Colon (tissue), 2 donors: ENCODE data around the gene UGT2A1.
"Not testable (repeated sequence)": the region's sequence is repeated elsewhere in the genome, so short reads cannot be mapped to it uniquely, and the experiment has no call there.

Experiments used
- FAIRE-seq: peaks from 2 replicates; lab custom pipeline; 2012; peaks lifted over from hg19 to GRCh38; lab: Jason Lieb, UNC
- donor health status: control.
- donor health status: control.

Gene UGT2A1

DNA sequence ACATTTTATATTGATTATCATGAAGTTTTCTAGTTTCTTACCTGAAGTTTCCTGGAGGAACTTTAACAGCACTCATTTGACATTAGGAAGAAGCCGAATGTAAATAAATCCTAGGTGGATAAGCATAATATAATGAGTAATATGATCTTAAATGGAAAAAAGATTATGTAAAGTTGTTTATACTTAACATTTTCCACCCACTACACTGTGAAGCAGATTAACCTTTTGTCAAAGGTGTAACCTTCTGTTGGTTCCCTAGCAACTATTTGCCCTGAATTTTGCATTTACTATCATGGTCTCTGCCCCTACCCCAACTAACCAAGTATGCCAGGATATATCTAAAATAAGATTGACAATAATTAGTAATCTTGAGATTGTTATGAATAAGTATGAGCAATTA is at the start of gene UGT2A1:
TSS of gene UGT2A1 (minus strand) at position 101 of the 400 bp plus-strand sequence. CDS start 5,603 bp downstream, outside the sequence.
- no peak for FAIRE-seq

DNA sequence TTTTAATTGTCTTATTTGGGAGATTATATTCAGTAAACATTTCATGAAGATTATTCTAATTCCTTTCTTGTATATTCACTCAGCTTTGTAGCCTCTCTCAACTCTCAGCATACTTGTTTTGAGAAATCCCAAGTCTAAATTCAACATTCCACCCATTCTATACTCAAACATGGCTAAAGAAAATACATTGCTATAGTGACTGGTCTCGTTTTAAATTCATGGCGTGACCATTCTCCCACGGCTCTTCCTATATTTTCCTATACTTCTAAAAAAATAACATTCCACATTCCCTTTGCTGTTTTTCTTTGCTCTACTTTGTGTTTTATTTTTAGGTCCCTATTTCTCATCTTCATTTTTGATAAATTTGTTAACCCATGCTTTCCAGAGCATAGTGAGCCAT is 49.2 kb upstream of the UGT2A1 start:
- FAIRE-seq: no peak

- FAIRE-seq: peak; percentile 24
Observed at GRCh38 chr4:69701696-69702095, 48.6 kb upstream of the UGT2A1 start.

- no peak for FAIRE-seq
Observed at GRCh38 chr4:69697536-69698242, 44.6 kb upstream of the UGT2A1 start.

- no peak for FAIRE-seq
Observed at GRCh38 chr4:69689599-69689998, 36.6 kb upstream of the UGT2A1 start.

DNA sequence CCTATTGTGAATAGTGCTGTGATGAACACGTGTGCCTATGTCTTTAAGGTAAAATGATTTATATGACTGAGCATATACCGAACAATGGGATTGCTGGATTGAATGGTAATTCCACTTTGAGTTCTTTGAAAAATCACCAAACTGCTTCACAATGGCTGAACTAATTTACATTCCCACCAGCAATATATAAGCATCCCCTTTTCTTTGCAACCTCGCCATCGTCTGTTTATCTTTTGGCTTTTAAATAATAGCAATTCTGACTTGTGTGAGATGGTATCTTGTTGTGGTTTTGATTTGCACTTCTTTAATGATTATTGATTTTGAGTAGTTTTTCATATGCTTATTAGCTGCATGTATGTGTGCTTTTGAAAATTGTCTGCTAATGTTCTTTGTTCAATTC is 31.8 kb upstream of the UGT2A1 start:
- FAIRE-seq: no peak

DNA sequence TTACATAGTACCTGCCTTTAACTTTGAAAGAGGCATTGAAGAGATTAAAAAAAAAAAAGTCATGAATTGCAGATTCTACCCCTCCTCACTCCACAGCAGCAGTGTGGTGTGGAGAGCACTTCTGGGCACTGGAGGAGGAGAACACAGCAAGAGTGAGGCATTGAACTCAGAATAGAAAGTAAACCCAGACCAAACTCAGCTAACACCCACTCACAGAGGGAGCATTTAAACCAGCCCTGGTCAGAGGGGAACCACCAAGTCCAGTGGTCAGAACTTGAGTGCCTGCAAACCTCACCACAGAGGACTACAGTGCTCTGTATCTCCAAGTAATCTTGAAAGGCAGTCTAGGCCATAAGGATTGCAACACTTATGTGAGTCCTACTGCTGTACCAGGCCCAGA is 15.6 kb upstream of the UGT2A1 start:
- no peak for FAIRE-seq

- not testable (repeated sequence) for FAIRE-seq
Observed at GRCh38 chr4:69664009-69664408, 11.0 kb upstream of the UGT2A1 start.

- not testable (repeated sequence) for FAIRE-seq
Observed at GRCh38 chr4:69661130-69661803, 8.2 kb upstream of the UGT2A1 start.

DNA sequence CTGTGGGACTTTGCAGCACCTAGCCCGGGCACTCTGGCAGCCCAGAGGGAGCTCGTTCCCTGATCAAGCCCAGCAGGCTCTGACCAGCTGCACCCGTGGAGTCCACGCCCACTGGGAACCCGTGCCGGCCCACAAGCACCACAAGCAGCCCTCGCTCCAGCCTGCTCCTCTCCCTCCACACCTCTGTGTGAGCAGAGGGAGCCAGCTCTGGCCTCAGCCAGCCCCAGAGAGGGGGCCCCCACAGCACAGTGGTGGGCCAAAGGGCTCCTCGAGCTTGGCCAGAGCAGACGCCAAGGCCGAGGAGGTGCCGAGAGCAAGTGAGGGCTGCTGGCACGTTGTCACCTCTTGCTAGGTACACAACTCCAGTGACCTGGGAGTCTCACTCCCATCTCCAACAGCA is 5.1 kb upstream of the UGT2A1 start:
- no peak for FAIRE-seq

GRCh38 chr4:69656653-69657158 is 3.7 kb upstream of the UGT2A1 start:
- no peak for FAIRE-seq

GRCh38 chr4:69650872-69651271 is 2.2 kb downstream of the UGT2A1 start:
- no peak for FAIRE-seq

- FAIRE-seq: no peak
Observed at GRCh38 chr4:69649629-69650028, 3.4 kb downstream of the UGT2A1 start.

DNA sequence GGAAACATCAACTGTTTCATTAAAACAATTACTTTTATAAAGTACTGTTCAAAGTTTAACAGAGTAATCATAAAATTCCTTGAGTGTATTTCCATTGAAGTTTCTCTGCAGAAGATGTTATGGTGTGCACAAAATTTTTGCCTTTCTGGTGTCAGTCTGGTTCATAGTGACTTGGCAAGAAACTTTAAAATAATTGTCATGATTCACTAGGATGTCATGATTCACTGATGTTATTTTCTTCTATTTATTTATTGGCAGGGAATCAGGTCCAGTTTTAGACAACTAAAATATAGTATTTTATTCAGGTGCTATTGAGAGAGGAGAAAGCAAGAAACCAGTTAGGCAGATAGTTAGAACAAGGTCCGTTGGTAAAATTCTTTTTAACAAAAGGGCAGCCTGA is 3.8 kb downstream of the UGT2A1 start:
- no peak for FAIRE-seq

DNA sequence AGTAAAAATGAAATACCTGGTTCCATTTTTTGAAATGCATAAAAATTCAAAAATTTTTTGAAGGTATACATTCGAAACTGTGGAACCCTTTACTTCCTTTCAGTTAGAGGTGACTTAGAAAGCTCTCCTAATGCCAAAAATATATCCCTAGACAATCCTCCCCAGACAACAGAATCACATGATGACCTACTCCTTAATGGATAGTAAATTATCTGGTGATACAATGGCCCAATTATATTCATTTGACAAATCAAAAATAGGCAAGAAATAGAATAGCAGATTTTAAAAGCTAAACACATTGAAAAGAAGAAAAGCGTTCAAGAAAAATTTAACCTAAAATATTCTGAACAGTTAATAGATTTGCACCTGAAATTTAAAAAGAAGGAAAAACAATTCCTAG is 10.1 kb downstream of the UGT2A1 start:
- no peak for FAIRE-seq

- no peak for FAIRE-seq
Observed at GRCh38 chr4:69640289-69640688, 12.8 kb downstream of the UGT2A1 start.

- FAIRE-seq: no peak
Observed at GRCh38 chr4:69639542-69639941, 13.5 kb downstream of the UGT2A1 start, which contains the start of gene UGT2A2. UGT2A2 (minus strand) TSS chr4:69639642; CDS start chr4:69639640, 2 bp downstream.

GRCh38 chr4:69617083-69617694 is 35.9 kb downstream of the UGT2A1 start:
- peak; percentile 51 for FAIRE-seq

GRCh38 chr4:69610484-69610883 is 42.6 kb downstream of the UGT2A1 start:
- FAIRE-seq: no peak

- FAIRE-seq: no peak
Observed at GRCh38 chr4:69601065-69601464, 52.0 kb downstream of the UGT2A1 start.

DNA sequence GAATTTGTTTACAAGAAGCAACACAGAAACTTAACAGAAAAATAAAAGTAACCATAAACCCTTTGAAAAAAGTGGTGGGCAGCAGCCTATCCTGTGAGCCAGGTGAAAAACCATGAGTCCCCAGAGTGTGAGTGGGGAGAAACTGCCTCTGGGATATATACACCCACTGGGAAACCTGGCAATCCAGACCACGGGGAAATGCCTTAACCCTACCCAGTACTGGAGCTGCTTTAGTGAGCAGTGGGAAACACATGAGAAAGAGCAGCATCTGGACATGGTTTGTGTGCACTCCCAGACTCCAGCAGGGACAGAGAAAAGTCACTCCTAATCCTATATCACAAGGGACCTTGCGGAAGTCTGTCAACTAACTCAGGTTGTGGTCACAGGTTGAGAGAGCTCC is 53.0 kb downstream of the UGT2A1 start:
- no peak for FAIRE-seq

DNA sequence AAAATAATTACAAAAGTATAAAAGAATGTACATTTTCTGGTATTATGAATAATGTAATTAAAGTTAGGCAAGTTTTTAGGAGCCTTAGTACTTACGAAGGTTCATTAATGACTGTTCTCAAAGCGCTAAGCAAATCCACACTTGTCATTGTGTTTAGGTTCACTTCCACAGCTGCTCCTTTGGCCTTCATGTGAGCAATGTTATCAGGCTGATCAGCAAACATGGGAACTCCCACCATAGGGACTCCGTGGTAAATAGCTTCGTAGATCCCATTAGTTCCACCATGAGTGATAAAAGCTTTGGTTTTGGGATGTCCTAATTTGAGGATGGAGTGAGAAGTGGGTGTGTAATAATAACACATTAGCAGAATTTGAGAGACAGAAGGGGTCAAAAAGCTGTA is 58.7 kb downstream of the UGT2A1 start:
- FAIRE-seq: no peak

- no peak for FAIRE-seq
Observed at GRCh38 chr4:69591364-69591763, 61.7 kb downstream of the UGT2A1 start.
